Measurements from ENCODE around the gene INHBC.

GRCh38 chr12:57475271-57476161, 40.9 kb downstream of the INHBC start:
- TF ChIP-seq CTCF (IDR thresholded peaks at IDR 0.05; ENCODE audit: insufficient read depth, low read length, poor library complexity, severe bottlenecking) (no peak), EZH2phosphoT487 (conservative IDR thresholded peaks at IDR 0.05; ENCODE audit: low read length) (no peak)

All from SU-DHL-6 (cell line).